Thoracic aorta endothelial cell (primary cell): Measurements from ENCODE around the gene ZNF460. TPM values are rescaled to one million over a fixed set of nuclear protein-coding genes. Genes with fewer than 3 reads are reported as not detected.

Experiments used
- total RNA-seq: library from RNA; depleted of rRNA; stranded (reverse); fragments of >200 nt; gene quantifications from 2 replicates; pipeline ENCODE4 v1.2.3, GENCODE V29; 2012

The ZNF460 gene
- 51.1 and 66.4 TPM in 2 replicates for total RNA-seq

GRCh38 chr19:57280165-57280961 is at the start of gene ZNF460:
ZNF460 (plus strand) TSS chr19:57280485; CDS start chr19:57280807, 322 bp downstream.

GRCh38 chr19:57240311-57241090 is 39.8 kb upstream of the ZNF460 start, which contains the start of gene ZNF805:
ZNF805 (plus strand) TSS chr19:57240632; CDS start chr19:57240892, 260 bp downstream.

GRCh38 chr19:57320180-57321084 is 40.1 kb downstream of the ZNF460 start, which contains the start of gene ZNF543:
ZNF543 (plus strand) TSS chr19:57320472; CDS start chr19:57320854, 382 bp downstream.

Other genes starting within 250 kb of the ZNF460 start
- 0.07 TPM in 1 of 2 replicates, not detected in the other for gene USP29, start 160.5 kb upstream of the ZNF460 start, total RNA-seq
- not detected in 2 replicates for gene ZIM3, start 135.3 kb upstream of the ZNF460 start, total RNA-seq
- not detected in 2 replicates for gene DUXA, start 113.0 kb upstream of the ZNF460 start, total RNA-seq
- 20.9 and 21.8 TPM in 2 replicates for gene ZNF264, start 89.0 kb upstream of the ZNF460 start, total RNA-seq
- gene AURKC, start 49.5 kb upstream of the ZNF460 start, total RNA-seq = 0.13 and 0.65 TPM in 2 replicates
- gene ZNF805, start 39.9 kb upstream of the ZNF460 start, total RNA-seq = 14.2 and 20.2 TPM in 2 replicates
- 9.5 and 10.4 TPM in 2 replicates for gene ZNF543, start 40.0 kb downstream of the ZNF460 start, total RNA-seq
- gene ZNF304, start 70.8 kb downstream of the ZNF460 start, total RNA-seq = 6.7 and 8.2 TPM in 2 replicates
- 4.5 and 9.3 TPM in 2 replicates for gene TRAPPC2B, start 83.1 kb downstream of the ZNF460 start, total RNA-seq
- 1.2 and 3.1 TPM in 2 replicates for gene ZNF547, start 83.1 kb downstream of the ZNF460 start, total RNA-seq
- 10.0 and 10.3 TPM in 2 replicates for gene ZNF548, start 109.4 kb downstream of the ZNF460 start, total RNA-seq
- gene ZNF17, start 130.7 kb downstream of the ZNF460 start, total RNA-seq = 9.2 and 11.1 TPM in 2 replicates
- 10.8 and 11.1 TPM in 2 replicates for gene ZNF749, start 154.8 kb downstream of the ZNF460 start, total RNA-seq
- gene VN1R1, start 176.7 kb downstream of the ZNF460 start, total RNA-seq = 0.65 and 0.66 TPM in 2 replicates
- gene ZNF772, start 197.1 kb downstream of the ZNF460 start, total RNA-seq = 15.1 and 15.3 TPM in 2 replicates
- gene ZNF419, start 207.3 kb downstream of the ZNF460 start, total RNA-seq = 6.9 and 8.1 TPM in 2 replicates
- gene ZNF773, start 219.5 kb downstream of the ZNF460 start, total RNA-seq = 6.0 and 9.0 TPM in 2 replicates
- 3.5 and 5.3 TPM in 2 replicates for gene ZNF549, start 246.9 kb downstream of the ZNF460 start, total RNA-seq